Mesendoderm (in vitro differentiated cells): ENCODE measurements around the gene ZNF837.

ENCODE experiments used
- DNase-seq: peaks from one replicate; pipeline ENCODE4 v3.0.0; 2013
- H2AK5ac ChIP-seq: 2 replicates; pipeline ENCODE4 v1.6.1; 2013; ENCODE audit warnings: low read length, inconsistent platforms
- H2BK120ac ChIP-seq: 2 replicates; pipeline ENCODE4 v1.6.1; 2013; ENCODE audit warnings: low read depth, mild to moderate bottlenecking, low read length, moderate library complexity, mixed read lengths
- H2BK15ac ChIP-seq: replicated peaks from 2 replicates; pipeline ENCODE4 v1.6.1; 2013; ENCODE audit warnings: low read depth, mild to moderate bottlenecking, moderate library complexity
- H2BK5ac ChIP-seq: 2 replicates; pipeline ENCODE4 v1.6.1; 2013; ENCODE audit warnings: low read length, inconsistent platforms
- H3K18ac ChIP-seq: 2 replicates; pipeline ENCODE4 v1.6.1; 2013; ENCODE audit warnings: mild to moderate bottlenecking, low read length, mixed read lengths
- H3K23ac ChIP-seq: one replicate; pipeline ENCODE4 v1.6.1; 2013; ENCODE audit warnings: low read length
- H3K27ac ChIP-seq: 2 replicates; pipeline ENCODE4 v1.5.1; 2013; ENCODE audit warnings: low read depth, mild to moderate bottlenecking, inconsistent platforms, low read length, moderate library complexity
- H3K27me3 ChIP-seq: 2 replicates; pipeline ENCODE4 v1.6.1; 2013; ENCODE audit warnings: low read length, control low read depth, mild to moderate bottlenecking, inconsistent platforms; ENCODE audit not compliant: insufficient read depth, poor library complexity
- H3K36me3 ChIP-seq: 2 replicates; pipeline ENCODE4 v1.6.1; 2013; ENCODE audit warnings: low read length, inconsistent platforms; ENCODE audit not compliant: control insufficient read depth, insufficient read depth
- H3K4ac ChIP-seq: one replicate; pipeline ENCODE4 v1.6.1; 2013; ENCODE audit warnings: low read depth, mild to moderate bottlenecking, low read length, moderate library complexity
- H3K4me1 ChIP-seq: 2 replicates; pipeline ENCODE4 v1.6.1; 2013; ENCODE audit warnings: low read depth, low read length, inconsistent platforms; ENCODE audit not compliant: control insufficient read depth
- H3K4me2 ChIP-seq: 2 replicates; pipeline ENCODE4 v1.6.1; 2013; ENCODE audit warnings: low read length
- H3K4me3 ChIP-seq: 2 replicates; pipeline ENCODE4 v1.5.1; 2013; ENCODE audit warnings: mild to moderate bottlenecking, low read length
- H3K56ac ChIP-seq: one replicate; pipeline ENCODE4 v1.6.1; 2013; ENCODE audit warnings: low read length
- H3K79me1 ChIP-seq: 2 replicates; pipeline ENCODE4 v1.6.1; 2013; ENCODE audit warnings: low read length, inconsistent platforms
- H3K79me2 ChIP-seq: 2 replicates; pipeline ENCODE4 v1.6.1; 2013; ENCODE audit warnings: mild to moderate bottlenecking, low read length; ENCODE audit not compliant: control insufficient read depth, insufficient read depth
- H3K9ac ChIP-seq: 2 replicates; pipeline ENCODE4 v1.6.1; 2013; ENCODE audit warnings: low read length, inconsistent platforms
- H4K5ac ChIP-seq: one replicate; pipeline ENCODE4 v1.6.1; 2013; ENCODE audit warnings: low read length
- H4K8ac ChIP-seq: one replicate; pipeline ENCODE4 v1.6.1; 2013; ENCODE audit warnings: low read depth, mild to moderate bottlenecking, control low read depth, low read length, moderate library complexity
- WGBS: extraction: QIAGEN DNeasy Blood & Tissue Kit; methylation state at CpG from one replicate; pipeline ENCODE4 v1.1.7; 2013; ENCODE audit warnings: low lambda C conversion rate, missing lambda C conversion rate; ENCODE audit not compliant: insufficient coverage; ENCODE audit errors: extremely low coverage; 5-methylcytosine and 5-hydroxymethylcytosine counted together

ZNF837 gene

DNA sequence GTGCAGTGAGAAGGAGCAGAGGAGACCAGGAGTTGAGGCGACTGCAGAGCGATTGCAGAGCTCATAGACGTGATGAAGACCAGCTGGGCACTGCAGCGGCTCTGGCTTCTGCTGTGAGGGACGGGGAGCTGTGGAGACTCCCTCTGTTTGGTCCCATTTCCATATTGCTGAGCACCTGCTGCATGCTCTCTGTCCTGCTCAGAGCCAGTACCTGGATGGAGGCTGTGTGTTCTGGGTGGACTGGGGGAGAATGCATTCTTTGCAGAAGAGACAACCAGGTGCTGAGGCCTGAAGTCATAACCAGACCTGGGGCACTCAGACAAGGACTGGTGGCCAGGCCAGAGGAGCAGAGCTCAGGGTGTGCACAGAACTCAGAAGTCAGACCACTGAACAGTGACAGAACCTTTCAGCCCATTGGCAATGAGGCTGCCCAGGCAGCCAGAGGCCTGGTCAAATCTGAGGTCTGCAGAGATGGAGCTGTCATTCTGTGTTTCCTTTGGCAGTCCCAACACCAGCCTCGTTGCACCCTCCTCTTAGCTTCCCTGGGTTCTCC lies 26.3 kb downstream of the ZNF837 start:
- Histone ChIP-seq H3K79me1 (no peaks in the 10 kb centered on the region), H2BK15ac (no peak overlapping the region), H3K79me2 (no peaks in the 10 kb centered on the region), H3K4ac (no peak overlapping the region), H3K27ac (no peak overlapping the region), H3K27me3 (no peaks in the 10 kb centered on the region), H4K5ac (no peak overlapping the region), H3K18ac (no peak overlapping the region), H4K8ac (no peak overlapping the region), H2BK120ac (no peak overlapping the region), H3K23ac (no peak overlapping the region), H3K56ac (no peak overlapping the region), H3K4me1 (no peaks in the 10 kb centered on the region), H3K36me3 (no peaks in the 10 kb centered on the region), H3K9ac (no peak overlapping the region), H3K4me3 (no peak overlapping the region), H2BK5ac (no peak overlapping the region), H3K4me2 (no peak overlapping the region), H2AK5ac (no peak overlapping the region)
- DNase-seq, result no peak
- WGBS, result no CpG with 5 or more reads among the region's 6 CpGs

DNA sequence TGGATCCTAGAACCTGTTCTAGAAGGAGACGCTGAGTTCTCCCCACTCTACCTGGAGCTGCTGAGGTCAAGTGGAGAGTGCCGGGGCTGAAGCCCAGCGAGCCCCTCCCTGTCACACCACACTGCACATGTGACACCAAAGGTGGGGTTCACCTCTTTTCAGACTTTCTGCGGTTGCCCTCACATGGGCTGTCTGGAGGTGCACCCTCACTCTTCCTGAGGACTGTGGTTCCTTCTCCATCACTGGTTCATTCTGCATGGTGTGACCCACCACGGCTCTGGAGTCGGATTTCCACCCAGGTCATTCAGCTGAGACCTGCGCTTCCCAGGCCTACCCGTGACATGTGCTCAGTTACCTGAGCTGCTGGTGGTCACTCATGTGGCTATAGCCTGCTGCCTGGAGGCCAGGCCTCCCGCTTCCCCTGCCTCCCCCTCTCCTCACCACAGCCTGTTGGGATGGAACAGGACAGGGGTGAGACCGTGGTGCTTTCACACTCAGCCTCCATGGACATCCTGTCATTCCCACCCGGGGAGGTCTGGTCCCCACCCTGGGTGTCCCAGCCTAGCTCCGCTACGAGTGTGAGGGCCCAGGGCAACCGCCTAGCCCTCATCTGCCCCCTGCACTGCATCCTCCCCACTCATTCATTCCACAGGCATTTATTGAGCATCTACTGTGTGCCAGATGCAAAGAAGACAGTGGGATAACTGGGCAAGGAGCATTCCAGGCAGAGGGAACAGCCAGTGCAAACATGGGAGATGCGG lies 26.9 kb downstream of the ZNF837 start:
- no peak overlapping the region for H3K23ac ChIP-seq
- no peaks in the 10 kb centered on the region for H3K27me3 ChIP-seq
- H3K4ac ChIP-seq, result no peak overlapping the region
- WGBS, result no CpG with 5 or more reads among the region's 15 CpGs
- no peak overlapping the region for H2BK15ac ChIP-seq
- no peak for DNase-seq
- no peak overlapping the region for H4K8ac ChIP-seq
- H3K79me2 ChIP-seq, result no peaks in the 10 kb centered on the region
- no peak overlapping the region for H2BK5ac ChIP-seq
- H3K4me3 ChIP-seq, result no peak overlapping the region
- H3K9ac ChIP-seq, result no peak overlapping the region
- no peak overlapping the region for H3K4me2 ChIP-seq
- H3K36me3 ChIP-seq, result no peaks in the 10 kb centered on the region
- H3K79me1 ChIP-seq, result no peaks in the 10 kb centered on the region
- H3K18ac ChIP-seq, result no peak overlapping the region
- no peak overlapping the region for H4K5ac ChIP-seq
- no peak overlapping the region for H2AK5ac ChIP-seq
- H3K27ac ChIP-seq, result no peak overlapping the region
- no peak overlapping the region for H3K56ac ChIP-seq
- H3K4me1 ChIP-seq, result no peaks in the 10 kb centered on the region
- no peak overlapping the region for H2BK120ac ChIP-seq

DNA sequence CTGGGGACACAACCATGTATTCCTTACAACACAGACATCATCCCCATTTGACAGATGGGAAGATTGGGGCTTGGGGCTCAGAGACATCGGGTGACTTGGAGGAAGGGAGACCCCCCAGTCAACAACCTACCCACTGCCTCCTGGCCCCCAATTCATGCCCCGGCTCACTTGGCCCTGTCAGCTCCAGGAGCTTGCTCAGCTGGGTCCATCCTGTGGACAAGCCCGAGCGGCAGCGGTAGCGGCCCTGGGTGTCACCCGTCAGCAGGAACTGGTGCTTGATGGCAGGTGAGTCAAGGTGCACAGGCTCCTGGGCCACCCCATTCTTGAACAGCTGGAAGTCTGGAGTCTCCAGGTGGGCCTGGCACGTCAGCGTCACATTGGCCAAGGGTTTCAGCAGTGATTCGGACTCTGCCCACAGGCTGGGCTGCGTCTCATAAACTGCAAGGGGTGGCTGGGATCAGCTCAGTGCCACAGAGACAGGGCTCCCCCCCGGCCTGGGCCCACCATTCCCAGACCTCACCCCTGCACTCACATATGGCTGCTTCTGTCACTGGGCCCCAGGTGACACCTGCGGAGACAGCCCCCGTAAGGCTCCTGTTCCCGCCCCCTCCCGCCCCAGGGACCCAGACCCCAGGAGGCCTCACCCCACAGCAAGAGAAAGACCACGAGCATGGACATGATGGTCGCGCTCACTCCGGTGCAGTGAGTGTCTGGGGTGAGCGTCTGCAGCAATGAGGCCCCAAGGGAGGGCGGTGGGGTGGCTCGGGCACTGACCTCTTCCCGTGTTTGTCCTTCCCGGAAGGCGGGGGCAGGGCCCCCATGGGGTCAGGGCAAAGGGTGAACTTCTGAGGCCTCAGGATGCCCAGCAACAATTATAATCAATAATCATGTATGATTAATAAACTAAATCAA lies 27.8 kb downstream of the ZNF837 start, which contains the start of gene A1BG:
TSS of gene A1BG (minus strand) at position 733 of the 912 bp plus-strand sequence. CDS start at position 678, 55 bp downstream.
- Histone ChIP-seq H4K8ac (no peak within 1 kb of the TSS), H3K4me1 (no peaks in the 10 kb centered on the region), H2BK15ac (no peak within 1 kb of the TSS), H3K27ac (no peak within 1 kb of the TSS), H3K4me2 (no peak within 1 kb of the TSS), H3K4me3 (no peak within 1 kb of the TSS), H4K5ac (no peak within 1 kb of the TSS), H3K27me3 (no peaks in the 10 kb centered on the region), H3K36me3 (no peaks in the 10 kb centered on the region), H2BK5ac (no peak within 1 kb of the TSS), H3K9ac (no peak within 1 kb of the TSS), H3K18ac (no peak within 1 kb of the TSS), H2AK5ac (no peak within 1 kb of the TSS), H3K56ac (no peak within 1 kb of the TSS), H2BK120ac (no peak within 1 kb of the TSS), H3K79me1 (no peaks in the 10 kb centered on the region), H3K23ac (no peak within 1 kb of the TSS), H3K4ac (no peak within 1 kb of the TSS), H3K79me2 (no peaks in the 10 kb centered on the region)
- no CpG with 5 or more reads among the region's 26 CpGs for WGBS
- DNase-seq, result no peak

DNA sequence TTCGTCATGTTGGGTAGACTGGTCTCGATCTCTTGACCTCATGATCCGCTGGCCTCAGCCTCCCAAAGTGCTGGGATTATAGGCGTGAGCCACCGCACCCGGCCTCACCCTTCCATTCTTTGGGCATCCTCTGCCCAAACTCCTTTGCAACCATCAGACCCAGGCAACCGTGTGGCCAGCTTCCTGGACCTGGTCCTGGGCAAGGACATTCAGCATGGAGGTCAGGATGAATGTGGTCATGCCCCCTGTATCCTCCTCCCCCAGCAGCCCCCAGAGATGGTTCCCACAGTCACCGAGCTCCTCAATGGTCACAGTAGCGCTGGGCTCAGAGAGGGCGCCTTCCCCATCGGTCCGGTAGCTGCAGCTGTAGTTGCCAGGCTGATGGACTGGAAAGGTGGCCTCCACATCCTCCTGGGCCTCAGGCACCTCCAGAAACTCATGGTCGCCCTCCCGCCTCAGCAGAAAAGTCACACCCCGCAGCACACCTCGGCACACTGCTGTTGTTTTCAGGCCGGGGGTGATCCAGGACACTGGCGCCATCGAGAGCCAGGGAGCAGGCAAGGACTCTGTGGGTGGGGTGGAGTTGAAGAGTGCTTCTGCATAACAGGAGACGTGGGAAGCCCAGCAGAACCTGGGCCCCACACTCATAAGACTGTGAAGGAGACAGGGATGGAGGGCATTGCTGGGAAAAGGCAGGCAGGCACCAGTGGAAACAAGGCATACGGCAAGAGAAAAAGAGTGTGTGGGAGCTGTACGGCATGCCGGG lies 28.7 kb downstream of the ZNF837 start:
- H3K79me1 ChIP-seq, result no peaks in the 10 kb centered on the region
- no peaks in the 10 kb centered on the region for H3K27me3 ChIP-seq
- no peak overlapping the region for H3K23ac ChIP-seq
- no peaks in the 10 kb centered on the region for H3K36me3 ChIP-seq
- H3K4ac ChIP-seq, result no peak overlapping the region
- no peak overlapping the region for H3K9ac ChIP-seq
- no peaks in the 10 kb centered on the region for H3K79me2 ChIP-seq
- H3K4me1 ChIP-seq, result no peaks in the 10 kb centered on the region
- no CpG with 5 or more reads among the region's 23 CpGs for WGBS
- no peak for DNase-seq
- no peak overlapping the region for H2AK5ac ChIP-seq
- no peak overlapping the region for H3K56ac ChIP-seq
- no peak overlapping the region for H3K27ac ChIP-seq
- no peak overlapping the region for H2BK15ac ChIP-seq
- no peak overlapping the region for H2BK5ac ChIP-seq
- H3K18ac ChIP-seq, result no peak overlapping the region
- no peak overlapping the region for H4K5ac ChIP-seq
- no peak overlapping the region for H3K4me3 ChIP-seq
- no peak overlapping the region for H4K8ac ChIP-seq
- no peak overlapping the region for H3K4me2 ChIP-seq
- H2BK120ac ChIP-seq, result no peak overlapping the region

DNA sequence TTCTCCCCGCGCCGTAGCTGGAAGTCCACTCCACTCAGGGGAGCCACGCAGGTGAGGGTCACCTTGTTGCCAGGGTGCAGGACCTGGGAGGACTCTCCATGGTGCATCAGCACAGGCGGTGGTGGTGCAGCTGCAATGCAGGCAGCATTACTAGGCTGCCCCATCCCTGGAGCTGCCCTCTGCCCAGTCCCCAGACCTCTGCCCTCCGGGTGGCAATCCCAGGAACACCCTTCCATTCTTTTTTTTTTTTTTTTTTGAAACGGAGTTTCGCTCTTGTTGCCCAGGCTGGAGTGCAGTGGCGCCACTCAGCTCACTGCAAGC lies 29.3 kb downstream of the ZNF837 start:
- WGBS, result no CpG with 5 or more reads among the region's 9 CpGs
- Histone ChIP-seq H3K56ac (no peak overlapping the region), H3K79me1 (no peaks in the 10 kb centered on the region), H2AK5ac (no peak overlapping the region), H3K4me3 (no peak overlapping the region), H4K8ac (no peak overlapping the region), H3K4me1 (no peaks in the 10 kb centered on the region), H3K79me2 (no peaks in the 10 kb centered on the region), H3K4me2 (no peak overlapping the region), H4K5ac (no peak overlapping the region), H3K4ac (no peak overlapping the region), H3K23ac (no peak overlapping the region), H2BK120ac (no peak overlapping the region), H3K18ac (no peak overlapping the region), H3K27ac (no peak overlapping the region), H3K27me3 (no peaks in the 10 kb centered on the region), H3K36me3 (no peaks in the 10 kb centered on the region), H2BK15ac (no peak overlapping the region), H3K9ac (no peak overlapping the region), H2BK5ac (no peak overlapping the region)
- no peak for DNase-seq
